A673 (cell line): ENCODE data around the gene ITCH.

Source experiments
- EZH2 ChIP-seq: fragments of 200-600 bp; sonication (generic); IDR thresholded peaks from 2 replicates; pipeline ENCODE4 v1.6.1; 2017; ENCODE audit warnings: borderline replicate concordance, low read depth, mild to moderate bottlenecking, mixed read lengths, antibody characterized with exemption, low read length; ENCODE audit not compliant: poor library complexity, severe bottlenecking
- TF ChIP-seq, protein P1 (sequence below): fragments of 300-800, 200-600 bp; sonication (generic); conservative IDR thresholded peaks from 2 replicates; pipeline ENCODE4 v1.5.1; 2017; ENCODE audit warnings: low read depth, mild to moderate bottlenecking, antibody characterized with exemption, low read length, moderate library complexity, mixed read lengths

DNA sequence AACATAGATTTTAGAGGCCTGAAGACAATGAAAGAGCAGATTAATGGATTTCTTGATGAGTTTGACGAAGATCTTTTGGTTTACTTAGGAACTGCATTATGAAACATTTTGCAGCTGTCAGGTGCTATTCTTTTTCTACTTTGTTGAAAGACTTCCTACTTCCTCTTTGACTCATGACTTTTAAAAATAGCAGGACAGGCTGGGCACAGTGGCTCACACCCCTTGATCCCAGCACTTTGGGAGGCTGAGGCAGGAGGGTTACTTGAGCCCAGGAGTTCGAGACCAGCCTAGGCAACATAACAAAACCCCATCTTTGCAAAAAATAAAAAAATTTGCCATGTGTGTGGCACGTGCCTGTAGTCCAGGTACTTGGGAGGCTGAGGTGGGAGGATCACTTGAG lies 52.0 kb downstream of the ITCH start:
- TF ChIP-seq, protein P1, sequence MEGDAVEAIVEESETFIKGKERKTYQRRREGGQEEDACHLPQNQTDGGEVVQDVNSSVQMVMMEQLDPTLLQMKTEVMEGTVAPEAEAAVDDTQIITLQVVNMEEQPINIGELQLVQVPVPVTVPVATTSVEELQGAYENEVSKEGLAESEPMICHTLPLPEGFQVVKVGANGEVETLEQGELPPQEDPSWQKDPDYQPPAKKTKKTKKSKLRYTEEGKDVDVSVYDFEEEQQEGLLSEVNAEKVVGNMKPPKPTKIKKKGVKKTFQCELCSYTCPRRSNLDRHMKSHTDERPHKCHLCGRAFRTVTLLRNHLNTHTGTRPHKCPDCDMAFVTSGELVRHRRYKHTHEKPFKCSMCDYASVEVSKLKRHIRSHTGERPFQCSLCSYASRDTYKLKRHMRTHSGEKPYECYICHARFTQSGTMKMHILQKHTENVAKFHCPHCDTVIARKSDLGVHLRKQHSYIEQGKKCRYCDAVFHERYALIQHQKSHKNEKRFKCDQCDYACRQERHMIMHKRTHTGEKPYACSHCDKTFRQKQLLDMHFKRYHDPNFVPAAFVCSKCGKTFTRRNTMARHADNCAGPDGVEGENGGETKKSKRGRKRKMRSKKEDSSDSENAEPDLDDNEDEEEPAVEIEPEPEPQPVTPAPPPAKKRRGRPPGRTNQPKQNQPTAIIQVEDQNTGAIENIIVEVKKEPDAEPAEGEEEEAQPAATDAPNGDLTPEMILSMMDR = no peak
- TF ChIP-seq EZH2 = no peak
